K562 (cell line): Measurements from ENCODE around the gene CNGA3. TPM values are rescaled to one million over a fixed set of nuclear protein-coding genes. Genes with fewer than 3 reads are reported as not detected.

Experiments
- ATAC-seq: fragments of 200-7000 bp; cut with Tn5 transposase; 3 replicates; pipeline ENCODE4 v1.9.1; 2020; ENCODE audit warnings: moderate library complexity
- BruUV-seq: library from RNA; stranded (reverse); fragments of 400-500 nt; replicated peaks from 2 replicates; lab custom pipeline; 2021; lab: Mats Ljungman, UMichigan
- CTCF ChIA-PET: fragments of 300-600 bp; formaldehyde crosslinking; extraction: SDS; loops from one replicate; lab custom pipeline; 2021; ENCODE audit warnings: low intra/inter-chr PET ratio; lab: Yijun Ruan, JAX
- POLR2A ChIA-PET: fragments of 300-600, 350-650 bp; sonication (Branson Sonifier 250); formaldehyde crosslinking; extraction: SDS; loops from one replicate; lab custom pipeline; 2021; ENCODE audit warnings: antibody characterized with exemption, inconsistent platforms; lab: Yijun Ruan, JAX
- DNase-seq, 4 experiments: peaks; one replicate each; pipeline versions ENCODE4 v3.0.0 to v3.0.0-alpha.2; 2011 to 2018; ENCODE audit warnings: low spot score in 3 of 4, mixed read lengths in 3 of 4; ENCODE audit errors: extremely low read depth in 1 of 4
- FAIRE-seq: peaks from 2 replicates; lab custom pipeline; 2011; peaks lifted over from hg19 to GRCh38; lab: Jason Lieb, UNC
- H2AFZ ChIP-seq: 2 replicates; pipeline ENCODE4 v1.6.0; 2011; ENCODE audit warnings: low read depth, low read length, control low read depth, inconsistent platforms
- H3K27ac ChIP-seq: fragments of 200-600 bp; 3 replicates; pipeline ENCODE4 v1.8.0; 2011; ENCODE audit warnings: low read depth, mild to moderate bottlenecking, control low read depth, inconsistent platforms, low read length, moderate library complexity, mixed read lengths; ENCODE audit errors: extremely low read depth
- H3K27me3 ChIP-seq, 2 experiments: fragments of 300-600 bp in 1 of 2; 2 replicates in 1 of 2; 3 replicates in 1 of 2; pipeline versions ENCODE4 v1.6.0 to v1.8.0; 2011; ENCODE audit warnings: inconsistent platforms in 2 of 2, low read length in 2 of 2, mild to moderate bottlenecking in 1 of 2, mixed read lengths in 1 of 2, moderate library complexity in 1 of 2; ENCODE audit not compliant: control insufficient read depth in 2 of 2, insufficient read depth in 2 of 2
- H3K36me3 ChIP-seq: fragments of 300-600 bp; 3 replicates; pipeline ENCODE4 v1.8.0; 2011; ENCODE audit warnings: mild to moderate bottlenecking, low read length, inconsistent platforms; ENCODE audit not compliant: control insufficient read depth, insufficient read depth
- H3K4me1 ChIP-seq, 2 experiments: fragments of 200-600 bp in 1 of 2; replicated peaks in 1 of 2; 2 replicates in 1 of 2; 3 replicates in 1 of 2; pipeline versions ENCODE4 v1.5.1 to v1.8.0; 2011; ENCODE audit warnings: inconsistent platforms in 2 of 2, low read length in 2 of 2, mild to moderate bottlenecking in 1 of 2, mixed read lengths in 1 of 2, moderate library complexity in 1 of 2; ENCODE audit not compliant: control insufficient read depth in 2 of 2, insufficient read depth in 2 of 2
- H3K4me2 ChIP-seq: 2 replicates; pipeline ENCODE4 v1.6.1; 2011; ENCODE audit warnings: low read length, control low read depth, inconsistent platforms, mixed read lengths; ENCODE audit not compliant: insufficient read depth
- H3K4me3 ChIP-seq: fragments of 200-600 bp; sonication (generic), shearing (Covaris generic); 2 replicates; pipeline ENCODE4 v1.5.1; 2016; ENCODE audit warnings: control low read depth, inconsistent platforms
- H3K79me2 ChIP-seq: fragments of 200-600 bp; 3 replicates; pipeline ENCODE4 v1.8.0; 2011; ENCODE audit warnings: low read length, inconsistent platforms; ENCODE audit not compliant: control insufficient read depth, insufficient read depth
- H3K9ac ChIP-seq, 2 experiments: 2 replicates each; pipeline versions ENCODE4 v1.6.0 to v1.6.1; 2011; ENCODE audit warnings: low read depth in 2 of 2, low read length in 2 of 2, control low read depth in 1 of 2, inconsistent platforms in 1 of 2, mild to moderate bottlenecking in 1 of 2, mixed read lengths in 1 of 2; ENCODE audit not compliant: insufficient read depth in 1 of 2
- H3K9me1 ChIP-seq: one replicate; pipeline ENCODE4 v1.6.0; 2011; ENCODE audit warnings: inconsistent platforms, mild to moderate bottlenecking, low read length, moderate library complexity; ENCODE audit not compliant: control insufficient read depth, insufficient read depth
- H3K9me3 ChIP-seq: replicated peaks from 2 replicates; pipeline ENCODE4 v1.5.1; 2011; ENCODE audit warnings: low read depth, low read length, inconsistent platforms; ENCODE audit not compliant: control insufficient read depth, insufficient read depth
- H4K20me1 ChIP-seq: replicated peaks from 2 replicates; pipeline ENCODE4 v1.6.1; 2011; ENCODE audit warnings: low read length, inconsistent platforms, mixed read lengths; ENCODE audit not compliant: control insufficient read depth, insufficient read depth
- BRCA1 ChIP-seq, 2 experiments: fragments of 450-650 bp in 1 of 2; sonication (generic) in 1 of 2; formaldehyde crosslinking in 1 of 2; IDR thresholded peaks; 2 replicates each; pipeline versions ENCODE4 v1.5.0 to v1.6.1; 2017 to 2020; ENCODE audit warnings: mild to moderate bottlenecking in 1 of 2, missing genetic modification reagents in 1 of 2
- FUS ChIP-seq: fragments of 200-400 bp; formaldehyde crosslinking; optimal IDR thresholded peaks from 2 replicates; pipeline ENCODE3; 2017; ENCODE audit warnings: low read depth, low read length
- HCFC1 ChIP-seq: IDR thresholded peaks from 2 replicates; pipeline ENCODE4 v1.6.1; 2012; ENCODE audit warnings: low read depth, low read length, improper control_type of control experiment
- HDGF ChIP-seq: fragments of 450-650 bp; IDR thresholded peaks from 2 replicates; pipeline ENCODE4 v1.6.1; 2016
- HNRNPLL ChIP-seq: fragments of 200-400 bp; formaldehyde crosslinking; IDR thresholded peaks from 2 replicates; pipeline ENCODE4 v1.6.1; 2017; ENCODE audit warnings: low read length, low read depth, mild to moderate bottlenecking; ENCODE audit not compliant: poor library complexity, severe bottlenecking
- MCM3 ChIP-seq: fragments of 450-650 bp; IDR thresholded peaks from 2 replicates; pipeline ENCODE4 v1.6.1; 2016
- POLR2A ChIP-seq: fragments of 450-650 bp; conservative IDR thresholded peaks from 2 replicates; pipeline ENCODE4 v1.6.1; 2016
- RB1 ChIP-seq: fragments of 450-650 bp; IDR thresholded peaks from 2 replicates; pipeline ENCODE4 v1.6.1; 2017; ENCODE audit warnings: low read depth, mild to moderate bottlenecking
- SMAD3 ChIP-seq: fragments of 450-650 bp; formaldehyde crosslinking; conservative IDR thresholded peaks from 2 replicates; pipeline ENCODE4 v1.4.0; 2020; ENCODE audit warnings: mild to moderate bottlenecking
- TRIM24 ChIP-seq, 2 experiments: fragments of 450-650 bp; IDR thresholded peaks; 2 replicates each; pipeline ENCODE4 v1.6.1; 2016
- ZNF165 ChIP-seq: fragments of 250-450 bp; sonication (Bioruptor Pico); IDR thresholded peaks from 2 replicates; pipeline ENCODE4 v1.4.0; 2020; ENCODE audit warnings: borderline replicate concordance
- ZSCAN32 ChIP-seq: fragments of 450-650 bp; formaldehyde crosslinking; IDR thresholded peaks from 2 replicates; pipeline ENCODE4 v1.4.0; 2020; ENCODE audit warnings: mild to moderate bottlenecking, moderate library complexity
- WGBS: fragments of 100-300 bp; shearing (Covaris generic); methylation state at CpG from one replicate; pipeline ENCODE4 v1.1.6; 2016; ENCODE audit warnings: low coverage, mixed read lengths; ENCODE audit not compliant: insufficient coverage; ENCODE audit errors: missing lambda C conversion rate; 5-methylcytosine and 5-hydroxymethylcytosine counted together
- in situ Hi-C: fragments of 300-500 bp; cut with MboI; formaldehyde crosslinking; loops from 4 replicates; pipeline ENCODE4 v1.15.0; 2018; ENCODE audit warnings: inconsistent platforms, mixed read lengths
- intact Hi-C: fragments of 100-400 bp; cut with micrococcal nuclease; formaldehyde crosslinking; loops from 2 replicates; pipeline ENCODE4 v1.14.2; 2022
- polyA plus RNA-seq, 8 experiments: library from polyadenylated mRNA; depleted of rRNA in 4 of 8; stranded (reverse) in 5 of 8; unstranded in 3 of 8; fragments of >200 nt; fragmentation: Nextera tagmentation in 2 of 8; fragmentation: Illumina TruSeq in 1 of 8; extraction: Ambion mirVana in 2 of 8; extraction: Trizol in 1 of 8; gene quantifications; 2 replicates each; pipeline versions ENCODE4 v1.2.1 to v1.2.3, GENCODE V29; 2011 to 2014; ENCODE audit warnings: inconsistent platforms in 1 of 8, missing spikeins in 1 of 8
- total RNA-seq, 7 experiments: library from RNA; depleted of rRNA in 6 of 7; stranded (reverse); fragments of >200 nt in 6 of 7; fragmentation: Illumina TruSeq in 2 of 7; extraction: Trizol in 2 of 7; gene quantifications; 2 replicates each; pipeline versions ENCODE4 v1.2.1 to v1.2.3, GENCODE V29; 2011 to 2021; ENCODE audit warnings: low replicate concordance in 1 of 7
- TF ChIP-seq, protein P1 (sequence below), 2 experiments: fragments of 150-350 bp in 1 of 2; IDR thresholded peaks; 2 replicates each; pipeline ENCODE4 v1.6.1; 2012 to 2016; ENCODE audit warnings: low read depth in 2 of 2, low read length in 2 of 2, mild to moderate bottlenecking in 1 of 2, moderate library complexity in 1 of 2
- TF ChIP-seq, protein P2 (sequence below): fragments of 450-650 bp; IDR thresholded peaks from 2 replicates; pipeline ENCODE4 v1.6.1; 2016; ENCODE audit warnings: antibody characterized with exemption
- TF ChIP-seq, protein P3 (sequence below), 2 experiments: fragments of 450-650 bp in 1 of 2; IDR thresholded peaks; 2 replicates each; pipeline ENCODE4 v1.6.1; 2011 to 2017; ENCODE audit warnings: low read depth in 2 of 2, antibody characterized with exemption in 1 of 2, borderline replicate concordance in 1 of 2, low read length in 1 of 2, mild to moderate bottlenecking in 1 of 2, mixed read lengths in 1 of 2; ENCODE audit not compliant: control insufficient read depth in 1 of 2

Gene CNGA3
- total and polyA plus RNA-seq, 9 of the 15 experiments (the other 6 are each of a cell fraction or from before 2014, with no cell fraction given): not detected

DNA sequence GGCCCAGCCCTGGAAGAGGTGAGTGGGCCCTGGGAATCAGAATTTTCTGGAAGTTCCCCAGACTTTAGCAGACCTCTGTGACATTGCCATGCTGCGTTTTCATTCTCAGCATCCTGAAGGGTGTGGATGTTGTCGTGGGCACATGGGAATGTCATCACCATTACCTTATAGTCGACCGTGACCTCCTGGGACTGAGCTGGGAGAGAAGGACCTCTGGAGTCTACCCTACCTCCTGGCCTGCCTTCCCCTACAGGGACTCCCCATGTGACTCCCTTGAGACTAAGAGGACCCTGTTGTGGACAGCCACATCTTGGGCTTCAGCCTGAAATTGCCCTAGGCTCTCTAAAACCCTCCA is 43.0 kb downstream of the CNGA3 start:
- H3K9me1 ChIP-seq: no peaks in the 10 kb centered on the region
- no peak overlapping the region for H3K27ac ChIP-seq
- ATAC-seq (no peak), DNase-seq (no peak), FAIRE-seq (no peak)
- WGBS: 2% methylated on average over 4 of the region's 4 CpGs
- TF ChIP-seq HCFC1 (no peak), HNRNPLL (no peak), ZSCAN32 (CRISPR knock-in tag) (no peak), RB1 (no peak), MCM3 (no peak), BRCA1 (IDR thresholded peaks at IDR 0.05) (no peak), BRCA1 (CRISPR knock-in tag; IDR thresholded peaks at IDR 0.05) (no peak), ZNF165 (CRISPR knock-in tag) (no peak), SMAD3 (CRISPR knock-in tag) (no peak), TRIM24 (IDR thresholded peaks at IDR 0.05) (no peak), FUS (no peak), POLR2A (no peak), HDGF (no peak)
- TF ChIP-seq, protein P1, sequence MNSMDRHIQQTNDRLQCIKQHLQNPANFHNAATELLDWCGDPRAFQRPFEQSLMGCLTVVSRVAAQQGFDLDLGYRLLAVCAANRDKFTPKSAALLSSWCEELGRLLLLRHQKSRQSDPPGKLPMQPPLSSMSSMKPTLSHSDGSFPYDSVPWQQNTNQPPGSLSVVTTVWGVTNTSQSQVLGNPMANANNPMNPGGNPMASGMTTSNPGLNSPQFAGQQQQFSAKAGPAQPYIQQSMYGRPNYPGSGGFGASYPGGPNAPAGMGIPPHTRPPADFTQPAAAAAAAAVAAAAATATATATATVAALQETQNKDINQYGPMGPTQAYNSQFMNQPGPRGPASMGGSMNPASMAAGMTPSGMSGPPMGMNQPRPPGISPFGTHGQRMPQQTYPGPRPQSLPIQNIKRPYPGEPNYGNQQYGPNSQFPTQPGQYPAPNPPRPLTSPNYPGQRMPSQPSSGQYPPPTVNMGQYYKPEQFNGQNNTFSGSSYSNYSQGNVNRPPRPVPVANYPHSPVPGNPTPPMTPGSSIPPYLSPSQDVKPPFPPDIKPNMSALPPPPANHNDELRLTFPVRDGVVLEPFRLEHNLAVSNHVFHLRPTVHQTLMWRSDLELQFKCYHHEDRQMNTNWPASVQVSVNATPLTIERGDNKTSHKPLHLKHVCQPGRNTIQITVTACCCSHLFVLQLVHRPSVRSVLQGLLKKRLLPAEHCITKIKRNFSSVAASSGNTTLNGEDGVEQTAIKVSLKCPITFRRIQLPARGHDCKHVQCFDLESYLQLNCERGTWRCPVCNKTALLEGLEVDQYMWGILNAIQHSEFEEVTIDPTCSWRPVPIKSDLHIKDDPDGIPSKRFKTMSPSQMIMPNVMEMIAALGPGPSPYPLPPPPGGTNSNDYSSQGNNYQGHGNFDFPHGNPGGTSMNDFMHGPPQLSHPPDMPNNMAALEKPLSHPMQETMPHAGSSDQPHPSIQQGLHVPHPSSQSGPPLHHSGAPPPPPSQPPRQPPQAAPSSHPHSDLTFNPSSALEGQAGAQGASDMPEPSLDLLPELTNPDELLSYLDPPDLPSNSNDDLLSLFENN (IDR thresholded peaks at IDR 0.05; ENCODE audit: low read depth in 2 of 2, low read length in 2 of 2): no peak
- TF ChIP-seq, protein P2, sequence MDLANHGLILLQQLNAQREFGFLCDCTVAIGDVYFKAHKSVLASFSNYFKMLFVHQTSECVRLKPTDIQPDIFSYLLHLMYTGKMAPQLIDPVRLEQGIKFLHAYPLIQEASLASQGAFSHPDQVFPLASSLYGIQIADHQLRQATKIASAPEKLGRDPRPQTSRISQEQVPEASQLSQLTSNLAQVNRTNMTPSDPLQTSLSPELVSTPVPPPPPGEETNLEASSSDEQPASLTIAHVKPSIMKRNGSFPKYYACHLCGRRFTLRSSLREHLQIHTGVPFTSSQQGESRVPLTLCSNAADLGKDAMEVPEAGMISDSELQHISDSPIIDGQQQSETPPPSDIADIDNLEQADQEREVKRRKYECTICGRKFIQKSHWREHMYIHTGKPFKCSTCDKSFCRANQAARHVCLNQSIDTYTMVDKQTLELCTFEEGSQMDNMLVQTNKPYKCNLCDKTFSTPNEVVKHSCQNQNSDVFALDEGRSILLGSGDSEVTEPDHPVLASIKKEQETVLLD: no peak
- TF ChIP-seq, protein P3, sequence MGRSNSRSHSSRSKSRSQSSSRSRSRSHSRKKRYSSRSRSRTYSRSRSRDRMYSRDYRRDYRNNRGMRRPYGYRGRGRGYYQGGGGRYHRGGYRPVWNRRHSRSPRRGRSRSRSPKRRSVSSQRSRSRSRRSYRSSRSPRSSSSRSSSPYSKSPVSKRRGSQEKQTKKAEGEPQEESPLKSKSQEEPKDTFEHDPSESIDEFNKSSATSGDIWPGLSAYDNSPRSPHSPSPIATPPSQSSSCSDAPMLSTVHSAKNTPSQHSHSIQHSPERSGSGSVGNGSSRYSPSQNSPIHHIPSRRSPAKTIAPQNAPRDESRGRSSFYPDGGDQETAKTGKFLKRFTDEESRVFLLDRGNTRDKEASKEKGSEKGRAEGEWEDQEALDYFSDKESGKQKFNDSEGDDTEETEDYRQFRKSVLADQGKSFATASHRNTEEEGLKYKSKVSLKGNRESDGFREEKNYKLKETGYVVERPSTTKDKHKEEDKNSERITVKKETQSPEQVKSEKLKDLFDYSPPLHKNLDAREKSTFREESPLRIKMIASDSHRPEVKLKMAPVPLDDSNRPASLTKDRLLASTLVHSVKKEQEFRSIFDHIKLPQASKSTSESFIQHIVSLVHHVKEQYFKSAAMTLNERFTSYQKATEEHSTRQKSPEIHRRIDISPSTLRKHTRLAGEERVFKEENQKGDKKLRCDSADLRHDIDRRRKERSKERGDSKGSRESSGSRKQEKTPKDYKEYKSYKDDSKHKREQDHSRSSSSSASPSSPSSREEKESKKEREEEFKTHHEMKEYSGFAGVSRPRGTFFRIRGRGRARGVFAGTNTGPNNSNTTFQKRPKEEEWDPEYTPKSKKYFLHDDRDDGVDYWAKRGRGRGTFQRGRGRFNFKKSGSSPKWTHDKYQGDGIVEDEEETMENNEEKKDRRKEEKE (IDR thresholded peaks at IDR 0.05; ENCODE audit: borderline replicate concordance in 1 of 2, control insufficient read depth in 1 of 2, low read depth in 2 of 2, low read length in 1 of 2): no peak
- H3K9me3 ChIP-seq: 0 out of 2 replicates have a peak, but pooled peaks cover 2% of the 10 kb centered on the region
- intact Hi-C loops (loop anchor here (5.0 to 10.0 kb wide), 5 partner anchors 77 to 794 kb away; no protein-coding TSS in a partner anchor), in situ Hi-C loops (loop anchor here (25.0 kb wide), 1 partner anchor 577 kb away; no protein-coding TSS in a partner anchor)
- no peak overlapping the region for H3K9ac ChIP-seq
- H2AFZ ChIP-seq: no peak overlapping the region
- H3K36me3 ChIP-seq: no peaks in the 10 kb centered on the region
- no peak overlapping the region for H3K4me2 ChIP-seq
- no peak overlapping the region for H3K4me3 ChIP-seq
- H4K20me1 ChIP-seq: no peaks in the 10 kb centered on the region; the same call in none of the 2 replicates
- no TSS peak for BruUV-seq
- H3K27me3 ChIP-seq: peaks cover 47 to 84% of the 10 kb centered on the region in 2 experiments
- ChIA-PET CTCF (no interaction called here), POLR2A (interaction anchor here (0.7 kb wide), 1 partner anchor 693 kb away, joined by 4 read pairs; no protein-coding TSS in a partner anchor)
- no peaks in the 10 kb centered on the region for H3K79me2 ChIP-seq
- H3K4me1 ChIP-seq: no peaks in the 10 kb centered on the region
